ENCODE data around the gene IDH3B. TPM values are rescaled to one million over a fixed set of nuclear protein-coding genes. Genes with fewer than 3 reads are reported as not detected.

IDH3B gene
- total and polyA plus RNA-seq, 2 of the 13 experiments (the other 11 are each of a cell fraction or from before 2014, with no cell fraction given): 215 to 254 TPM

- no peak overlapping the region for H3K4me3 ChIP-seq (replicated peaks in 1 of 3; ENCODE audit: insufficient read depth in 1 of 3, low read depth in 2 of 3, low read length in 3 of 3)
- in situ Hi-C loops (cut with HindIII; ENCODE audit: extremely low pct_ligation_motif_present, low pct_unique_long_range_greater_than_20kb) (no loop called here), intact Hi-C loops (cut with micrococcal nuclease; ENCODE audit: unreplicated experiment) (no loop called here)
- ChIA-PET POLR2A (interaction anchor here (2.3 kb wide), 1 partner anchor 43 kb away, joined by 8 read pairs; the partner anchor contains the start of gene NOP56), CTCF (ENCODE audit: low intra/inter-chr PET ratio, low total read pairs) (no interaction called here)
- no peaks in the 10 kb centered on the region for H3K36me3 ChIP-seq (replicated peaks in 1 of 2; ENCODE audit: control insufficient read depth in 1 of 2, insufficient read depth in 2 of 2, low read length in 2 of 2)
- H3K4me2 ChIP-seq (ENCODE audit: low read depth, low read length): no peak overlapping the region
- DNase-seq (ENCODE audit: low spot score) (no peak), ATAC-seq (no peak), FAIRE-seq (no peak)
- H4K20me1 ChIP-seq (ENCODE audit: insufficient read depth, low read length): peaks cover 10% of the 10 kb centered on the region; the same call in 1 of the 2 replicates
- no peaks in the 10 kb centered on the region for H3K79me2 ChIP-seq (ENCODE audit: insufficient read depth, low read length)
- no TSS peak for BruUV-seq (replicated peaks)
- H3K4me1 ChIP-seq (ENCODE audit: insufficient read depth, low read length): peaks cover 23% of the 10 kb centered on the region
- no peak for TF ChIP-seq GATAD2A (CRISPR knock-in tag; IDR thresholded peaks at IDR 0.05)
- no peak for TF ChIP-seq STAT6 (CRISPR knock-in tag; IDR thresholded peaks at IDR 0.05; ENCODE audit: borderline replicate concordance)
- TF ChIP-seq U2AF1 (optimal IDR thresholded peaks at IDR 0.05; ENCODE audit: low read depth, low read length): no peak
- TF ChIP-seq ZNF761 (CRISPR knock-in tag; conservative IDR thresholded peaks at IDR 0.05): no peak
- no peak for TF ChIP-seq CERS6 (CRISPR knock-in tag; IDR thresholded peaks at IDR 0.05)
- TF ChIP-seq SMAD1 (CRISPR knock-in tag; IDR thresholded peaks at IDR 0.05; ENCODE audit: borderline replicate concordance, low read depth): no peak
- TF ChIP-seq KDM1A (CRISPR knock-in tag; IDR thresholded peaks at IDR 0.05): no peak
- no peak for TF ChIP-seq ZNF446 (CRISPR knock-in tag; IDR thresholded peaks at IDR 0.05)
- TF ChIP-seq KLF9 (CRISPR knock-in tag; IDR thresholded peaks at IDR 0.05; ENCODE audit: low read depth): no peak
- TF ChIP-seq TCF12 (IDR thresholded peaks at IDR 0.05): no peak
- TF ChIP-seq TCF12 (CRISPR knock-in tag; IDR thresholded peaks at IDR 0.05): no peak
- TF ChIP-seq FLYWCH1 (CRISPR knock-in tag; IDR thresholded peaks at IDR 0.05): no peak
- TF ChIP-seq SIN3A (IDR thresholded peaks at IDR 0.05; ENCODE audit: borderline replicate concordance, low read depth, low read length): no peak
- no peak for TF ChIP-seq LBX2 (CRISPR knock-in tag; IDR thresholded peaks at IDR 0.05; ENCODE audit: borderline replicate concordance)
- no peak for TF ChIP-seq ZNF713 (CRISPR knock-in tag; IDR thresholded peaks at IDR 0.05)
- no peak for TF ChIP-seq ATF7 (IDR thresholded peaks at IDR 0.05)
- TF ChIP-seq ATF7 (CRISPR knock-in tag; IDR thresholded peaks at IDR 0.05): no peak
- no peak for TF ChIP-seq NFIC (IDR thresholded peaks at IDR 0.05; ENCODE audit: low read length)
- no peak for TF ChIP-seq ZNF558 (CRISPR knock-in tag; IDR thresholded peaks at IDR 0.05; ENCODE audit: borderline replicate concordance)
- H2AFZ ChIP-seq (ENCODE audit: low read length): no peak overlapping the region
- 40% methylated on average over 13 of the region's 13 CpGs for WGBS (ENCODE audit: low lambda C conversion rate)
- H3K9me3 ChIP-seq (ENCODE audit: low read length): no peaks in the 10 kb centered on the region
- H3K9ac ChIP-seq (ENCODE audit: insufficient read depth, low read depth, low read length): no peak overlapping the region
- peaks cover 37 to 82% of the 10 kb centered on the region in 2 experiments for H3K27me3 ChIP-seq (ENCODE audit: control insufficient read depth in 1 of 2, insufficient read depth in 2 of 2, low read length in 2 of 2)
- H3K27ac ChIP-seq (ENCODE audit: extremely low read length, insufficient read depth, low read length): no peak overlapping the region
These were observed 31.4 kb upstream of the IDH3B start for GRCh38 chr20:2695206-2695983.

All from HepG2 (cell line).